Uterus (tissue), 2 donors: ENCODE measurements around the gene IL1F10.

Source experiments
- POLR2A ChIP-seq, 2 donors: fragments of 450-650 bp; IDR thresholded peaks; one replicate each; pipeline ENCODE4 v1.6.1; 2016; ENCODE audit warnings: antibody characterized with exemption in 2 of 2, mild to moderate bottlenecking in 1 of 2, moderate library complexity in 1 of 2
- TF ChIP-seq, protein P1 (sequence below), 4 experiments: fragments of 200-600 bp in 2 of 4; fragments of 450-650 bp in 2 of 4; sonication (generic) in 2 of 4; IDR thresholded peaks; one replicate each; pipeline ENCODE4 v1.5.1; 2016 to 2019; ENCODE audit warnings: antibody characterized with exemption in 4 of 4, mild to moderate bottlenecking in 2 of 4, moderate library complexity in 1 of 4

DNA sequence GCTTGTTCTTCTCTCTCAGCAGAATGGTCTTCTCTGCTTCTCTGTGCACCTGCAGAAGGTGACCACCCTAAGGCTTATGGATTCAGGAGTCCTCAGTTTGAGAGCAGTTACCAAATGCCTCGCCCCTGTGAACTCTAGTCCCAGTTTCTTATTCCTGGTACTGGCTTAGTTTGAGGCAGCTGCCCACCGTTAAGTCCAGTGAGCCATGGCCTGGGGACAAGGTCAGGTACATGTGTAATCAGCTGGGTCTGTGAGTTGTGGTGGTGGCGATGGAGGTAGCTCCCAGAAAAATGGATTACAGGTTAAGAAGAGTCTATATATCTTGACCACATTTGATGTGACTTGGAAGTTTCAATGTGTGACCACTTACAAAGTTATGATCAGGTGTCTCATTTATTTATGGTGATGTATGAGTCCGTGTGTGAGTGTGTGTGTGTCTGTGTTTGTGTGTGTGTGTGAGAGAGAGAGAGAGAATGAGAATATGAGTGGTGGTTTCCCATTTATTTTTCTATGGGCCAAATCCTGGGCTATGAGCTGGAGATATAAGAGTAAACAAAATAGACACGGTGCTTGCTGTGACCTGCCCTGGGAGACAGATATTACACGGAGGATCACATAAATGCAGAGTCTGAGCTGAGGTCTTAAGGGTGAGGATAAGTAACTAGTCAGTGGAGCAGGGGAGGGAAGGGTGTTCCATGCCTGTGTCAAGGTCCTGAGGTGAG is 46.6 kb downstream of the IL1F10 start:
- TF ChIP-seq, protein P1, sequence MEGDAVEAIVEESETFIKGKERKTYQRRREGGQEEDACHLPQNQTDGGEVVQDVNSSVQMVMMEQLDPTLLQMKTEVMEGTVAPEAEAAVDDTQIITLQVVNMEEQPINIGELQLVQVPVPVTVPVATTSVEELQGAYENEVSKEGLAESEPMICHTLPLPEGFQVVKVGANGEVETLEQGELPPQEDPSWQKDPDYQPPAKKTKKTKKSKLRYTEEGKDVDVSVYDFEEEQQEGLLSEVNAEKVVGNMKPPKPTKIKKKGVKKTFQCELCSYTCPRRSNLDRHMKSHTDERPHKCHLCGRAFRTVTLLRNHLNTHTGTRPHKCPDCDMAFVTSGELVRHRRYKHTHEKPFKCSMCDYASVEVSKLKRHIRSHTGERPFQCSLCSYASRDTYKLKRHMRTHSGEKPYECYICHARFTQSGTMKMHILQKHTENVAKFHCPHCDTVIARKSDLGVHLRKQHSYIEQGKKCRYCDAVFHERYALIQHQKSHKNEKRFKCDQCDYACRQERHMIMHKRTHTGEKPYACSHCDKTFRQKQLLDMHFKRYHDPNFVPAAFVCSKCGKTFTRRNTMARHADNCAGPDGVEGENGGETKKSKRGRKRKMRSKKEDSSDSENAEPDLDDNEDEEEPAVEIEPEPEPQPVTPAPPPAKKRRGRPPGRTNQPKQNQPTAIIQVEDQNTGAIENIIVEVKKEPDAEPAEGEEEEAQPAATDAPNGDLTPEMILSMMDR (IDR thresholded peaks at IDR 0.05), result no peak
- TF ChIP-seq POLR2A (IDR thresholded peaks at IDR 0.05), result no peak
